Stimulated activated naive B cell treated with anti-CD40 and anti-IgM and Interleukin-4, amounts not matched to agents 10 μg/mL and 1 μg/mL and 100 μg/mL, for 72 hours (primary cell): ENCODE measurements around the gene ZDHHC20.
A peak's percentile ranks its signal among the peaks of the same experiment; 100 is the strongest.

ENCODE experiments used
- ATAC-seq, 2 donors: fragments of 150-1000 bp; cut with Tn5 transposase; replicated peaks; 2 replicates each; pipeline ENCODE4 v1.10.0; 2021; ENCODE audit warnings: moderate library complexity in 1 of 2
- DNase-seq: peaks from one replicate; pipeline ENCODE4 v3.0.0; 2021
- H3K27ac Mint-ChIP-seq: one replicate; pipeline ENCODE4 v1.8.0; 2022; ENCODE audit warnings: mild to moderate bottlenecking, mixed read lengths
- H3K27me3 Mint-ChIP-seq, 2 donors: one replicate each; pipeline ENCODE4 v1.8.0; 2022; ENCODE audit warnings: mixed read lengths in 2 of 2
- H3K36me3 Mint-ChIP-seq, 2 donors: one replicate each; pipeline ENCODE4 v1.8.0; 2022; ENCODE audit warnings: mixed read lengths in 2 of 2, mild to moderate bottlenecking in 1 of 2
- H3K4me1 Mint-ChIP-seq, 2 donors: one replicate each; pipeline ENCODE4 v1.8.0; 2022; ENCODE audit warnings: mixed read lengths in 2 of 2, mild to moderate bottlenecking in 1 of 2
- H3K4me3 Mint-ChIP-seq, 2 donors: one replicate each; pipeline ENCODE4 v1.8.0; 2022; ENCODE audit warnings: mild to moderate bottlenecking in 2 of 2, mixed read lengths in 2 of 2, moderate library complexity in 1 of 2
- H3K9me3 Mint-ChIP-seq, 2 donors: one replicate each; pipeline ENCODE4 v1.8.0; 2022; ENCODE audit warnings: mixed read lengths in 2 of 2, mild to moderate bottlenecking in 1 of 2

Gene ZDHHC20

GRCh38 chr13:21364357-21364756, 94.7 kb downstream of the ZDHHC20 start:
- no peaks in the 10 kb centered on the region for H3K27me3 Mint-ChIP-seq
- H3K4me1 Mint-ChIP-seq = no peaks in the 10 kb centered on the region
- no peaks in the 10 kb centered on the region for H3K36me3 Mint-ChIP-seq
- no peak overlapping the region for H3K4me3 Mint-ChIP-seq
- no peak overlapping the region for H3K27ac Mint-ChIP-seq
- H3K9me3 Mint-ChIP-seq = peaks cover 0 to 3% of the 10 kb centered on the region in 2 donors
- ATAC-seq = no peak
- no peak for DNase-seq

DNA sequence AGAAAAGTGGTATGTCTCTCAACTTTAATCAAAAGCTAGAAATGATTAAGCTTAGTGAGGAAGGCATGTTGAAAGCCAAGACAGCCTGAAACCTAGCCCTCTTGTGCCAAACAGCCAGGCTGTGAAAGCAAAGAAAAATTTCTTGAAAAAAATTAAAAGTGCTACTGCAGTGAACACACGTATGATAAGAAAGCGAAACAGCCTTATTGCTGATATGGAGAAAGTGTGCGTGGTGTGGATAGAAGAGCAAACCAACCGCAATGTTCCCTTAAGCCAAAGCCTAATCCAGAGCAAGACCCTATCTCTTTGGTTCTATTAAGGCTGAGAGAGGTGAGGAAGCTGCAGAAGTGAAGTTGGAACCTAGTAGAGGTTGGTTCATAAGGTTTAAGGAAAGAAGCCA, 96.4 kb downstream of the ZDHHC20 start:
- DNase-seq = no peak
- ATAC-seq = no peak
- peaks cover 0 to 3% of the 10 kb centered on the region in 2 donors for H3K9me3 Mint-ChIP-seq
- no peak overlapping the region for H3K4me3 Mint-ChIP-seq
- no peak overlapping the region for H3K27ac Mint-ChIP-seq
- H3K27me3 Mint-ChIP-seq = no peaks in the 10 kb centered on the region
- H3K4me1 Mint-ChIP-seq = no peaks in the 10 kb centered on the region
- no peaks in the 10 kb centered on the region for H3K36me3 Mint-ChIP-seq

DNA sequence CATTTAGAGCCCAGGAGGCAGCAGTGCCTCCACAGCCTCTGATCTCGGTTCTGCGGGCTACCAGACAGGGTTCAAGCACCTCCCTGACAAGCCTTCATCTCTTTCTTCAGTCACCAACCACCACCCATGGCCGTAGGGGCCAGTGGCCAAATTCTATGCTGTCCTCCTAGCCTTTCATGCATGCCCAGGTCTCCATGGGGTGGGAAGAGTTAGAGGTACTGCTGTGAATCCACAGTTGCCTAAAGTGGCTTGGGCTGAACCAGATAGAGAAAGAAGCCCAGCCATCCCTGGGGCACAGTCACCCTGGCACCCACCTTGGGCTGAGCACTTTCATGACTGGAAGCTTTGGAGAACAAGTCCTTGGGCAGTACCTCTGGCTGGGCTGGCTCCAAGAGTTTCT, 97.4 kb downstream of the ZDHHC20 start:
- Mint-ChIP-seq H3K4me3 (no peak overlapping the region), H3K27me3 (no peaks in the 10 kb centered on the region), H3K27ac (no peak overlapping the region), H3K4me1 (no peaks in the 10 kb centered on the region), H3K9me3 (peaks cover 0 to 3% of the 10 kb centered on the region in 2 donors), H3K36me3 (no peaks in the 10 kb centered on the region)
- ATAC-seq (no peak), DNase-seq (no peak)

- H3K4me3 Mint-ChIP-seq = no peak overlapping the region
- no peak overlapping the region for H3K27ac Mint-ChIP-seq
- DNase-seq = no peak
- peaks cover 0 to 2% of the 10 kb centered on the region in 2 donors for H3K36me3 Mint-ChIP-seq
- H3K9me3 Mint-ChIP-seq = peaks cover 0 to 3% of the 10 kb centered on the region in 2 donors
- no peaks in the 10 kb centered on the region for H3K27me3 Mint-ChIP-seq
- no peak for ATAC-seq
- no peaks in the 10 kb centered on the region for H3K4me1 Mint-ChIP-seq
These were observed 98.0 kb downstream of the ZDHHC20 start for GRCh38 chr13:21361123-21361522.

GRCh38 chr13:21360463-21360862, 98.6 kb downstream of the ZDHHC20 start:
- no peak for ATAC-seq
- Mint-ChIP-seq H3K27ac (no peak overlapping the region), H3K4me3 (no peak overlapping the region), H3K36me3 (peaks cover 0 to 2% of the 10 kb centered on the region in 2 donors), H3K9me3 (peaks cover 0 to 3% of the 10 kb centered on the region in 2 donors), H3K4me1 (no peaks in the 10 kb centered on the region), H3K27me3 (no peaks in the 10 kb centered on the region)
- no peak for DNase-seq

GRCh38 chr13:21359855-21360254, 99.2 kb downstream of the ZDHHC20 start:
- DNase-seq (no peak), ATAC-seq (no peak)
- H3K27me3 Mint-ChIP-seq = no peaks in the 10 kb centered on the region
- H3K4me1 Mint-ChIP-seq = no peaks in the 10 kb centered on the region
- no peak overlapping the region for H3K27ac Mint-ChIP-seq
- peaks cover under 1 to 2% of the 10 kb centered on the region in 2 donors for H3K36me3 Mint-ChIP-seq
- peaks cover 0 to 3% of the 10 kb centered on the region in 2 donors for H3K9me3 Mint-ChIP-seq
- H3K4me3 Mint-ChIP-seq = no peak overlapping the region

DNA sequence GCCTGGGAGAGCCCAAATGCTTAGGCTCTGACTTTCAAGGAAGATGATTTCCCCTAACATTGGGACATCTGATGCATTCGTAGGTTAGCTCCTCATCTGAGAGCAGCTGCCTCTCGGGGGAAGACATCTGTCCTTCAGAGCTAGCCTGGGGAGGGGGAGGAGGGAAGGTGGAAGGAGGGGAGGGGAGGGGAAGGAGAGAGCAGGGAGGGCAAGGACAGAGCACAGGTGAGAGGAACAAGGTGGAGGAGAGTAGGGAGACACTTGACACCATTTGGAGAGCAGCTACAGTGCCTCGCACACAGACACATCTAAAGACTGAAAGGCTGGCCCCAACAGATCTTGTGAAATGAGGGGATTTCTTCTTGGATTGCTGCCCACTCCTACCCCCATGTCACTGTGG, 103.8 kb downstream of the ZDHHC20 start:
- no peaks in the 10 kb centered on the region for H3K27me3 Mint-ChIP-seq
- H3K9me3 Mint-ChIP-seq = no peaks in the 10 kb centered on the region
- H3K36me3 Mint-ChIP-seq = peaks cover 2 to 9% of the 10 kb centered on the region in 2 donors
- ATAC-seq (no peak), DNase-seq (no peak)
- H3K4me3 Mint-ChIP-seq = no peak overlapping the region
- no peaks in the 10 kb centered on the region for H3K4me1 Mint-ChIP-seq
- no peak overlapping the region for H3K27ac Mint-ChIP-seq

DNA sequence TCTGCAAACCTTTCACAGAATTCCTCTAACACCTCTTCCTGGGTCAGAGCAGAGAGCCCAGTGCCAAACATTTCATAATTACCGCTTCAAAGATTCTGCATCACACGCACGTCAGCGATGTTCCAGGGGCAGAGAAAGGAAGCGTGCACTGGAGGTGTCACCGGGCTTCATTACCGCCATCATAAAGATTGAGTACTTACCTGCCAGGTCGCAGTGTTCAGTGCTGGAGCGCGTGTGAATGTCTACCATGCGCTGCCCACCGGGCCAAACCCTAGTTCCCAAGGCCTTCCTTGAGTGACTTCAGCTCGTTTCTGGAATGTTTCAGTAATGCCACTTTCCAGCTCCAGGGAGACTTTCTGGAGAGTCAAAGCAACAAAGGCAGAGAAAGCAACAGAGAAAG, 104.4 kb downstream of the ZDHHC20 start:
- ATAC-seq (no peak), DNase-seq (no peak)
- H3K4me1 Mint-ChIP-seq = no peaks in the 10 kb centered on the region
- no peak overlapping the region for H3K4me3 Mint-ChIP-seq
- H3K27ac Mint-ChIP-seq = no peak overlapping the region
- peaks cover 2 to 9% of the 10 kb centered on the region in 2 donors for H3K36me3 Mint-ChIP-seq
- no peaks in the 10 kb centered on the region for H3K27me3 Mint-ChIP-seq
- no peaks in the 10 kb centered on the region for H3K9me3 Mint-ChIP-seq

DNA sequence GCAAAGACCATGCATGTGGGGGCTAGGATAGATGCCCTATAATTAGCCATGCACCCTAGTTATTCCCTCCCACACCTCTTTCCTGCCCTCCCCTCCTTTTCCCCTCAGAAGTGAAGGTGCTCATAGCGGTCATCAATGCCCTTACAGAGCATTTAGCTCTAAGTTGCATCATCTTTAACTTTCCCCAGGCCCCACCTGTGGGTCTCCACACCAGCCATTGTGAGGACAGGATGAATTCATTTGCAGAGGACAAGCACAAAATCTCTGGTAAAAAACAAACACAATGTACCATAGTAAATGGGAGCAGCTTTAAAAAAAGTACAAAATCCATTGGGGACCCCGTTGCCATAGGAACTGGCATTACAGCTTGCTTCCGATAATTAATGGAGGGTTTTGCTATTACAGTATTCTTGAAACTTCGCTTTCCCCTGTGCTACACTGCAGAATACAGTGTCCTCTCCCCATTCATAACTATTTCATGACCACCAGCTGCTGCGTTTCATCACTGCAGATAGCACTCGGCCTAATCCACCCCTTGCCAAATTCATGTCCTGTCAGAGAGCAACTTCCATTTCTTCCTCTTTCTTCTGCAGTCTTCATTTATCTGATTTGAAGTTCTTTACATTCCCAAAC, 110.5 kb downstream of the ZDHHC20 start:
- H3K4me3 Mint-ChIP-seq = no peak overlapping the region
- no peaks in the 10 kb centered on the region for H3K27me3 Mint-ChIP-seq
- ATAC-seq (no peak), DNase-seq (no peak)
- peaks cover 0 to 15% of the 10 kb centered on the region in 2 donors for H3K4me1 Mint-ChIP-seq
- no peaks in the 10 kb centered on the region for H3K36me3 Mint-ChIP-seq
- H3K27ac Mint-ChIP-seq = no peak overlapping the region
- no peaks in the 10 kb centered on the region for H3K9me3 Mint-ChIP-seq

DNA sequence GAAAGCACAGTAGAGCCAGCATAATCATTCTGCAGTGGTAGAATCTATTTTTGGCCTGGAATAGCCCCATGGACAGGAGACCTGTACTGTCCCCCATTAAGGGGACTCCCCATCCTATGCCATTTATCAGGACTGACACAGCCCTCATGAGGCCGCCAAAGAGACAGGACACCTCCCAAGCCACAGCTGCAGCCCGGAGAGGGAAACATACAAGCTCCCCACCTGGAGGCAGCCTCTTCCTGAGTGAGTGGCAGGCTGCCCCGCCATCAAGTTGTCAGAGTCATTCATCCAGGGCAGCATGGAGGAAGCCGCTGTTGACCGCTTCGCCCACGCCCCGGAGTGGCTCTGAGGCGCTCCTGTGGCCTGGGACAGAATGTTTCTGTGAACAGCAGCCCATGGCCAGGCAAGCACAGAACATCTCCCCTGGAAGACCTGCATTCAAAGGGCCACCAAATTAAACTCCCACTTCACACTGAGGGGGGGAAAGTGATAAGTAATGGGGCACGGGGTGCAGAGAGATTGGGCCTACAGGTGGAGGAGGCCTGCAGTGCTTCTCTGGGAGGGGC, 111.3 kb downstream of the ZDHHC20 start:
- H3K27me3 Mint-ChIP-seq = no peaks in the 10 kb centered on the region
- H3K9me3 Mint-ChIP-seq = no peaks in the 10 kb centered on the region
- no peak overlapping the region for H3K4me3 Mint-ChIP-seq
- H3K27ac Mint-ChIP-seq = no peak overlapping the region
- DNase-seq (no peak), ATAC-seq (no peak)
- peaks cover 0 to 15% of the 10 kb centered on the region in 2 donors for H3K4me1 Mint-ChIP-seq
- no peaks in the 10 kb centered on the region for H3K36me3 Mint-ChIP-seq

GRCh38 chr13:21344662-21345176, 114.4 kb downstream of the ZDHHC20 start:
- Mint-ChIP-seq H3K27me3 (no peaks in the 10 kb centered on the region), H3K27ac (peak overlapping the region; percentile 47), H3K4me3 (peak overlapping the region in 1 of 2 donors; percentile 46), H3K36me3 (no peaks in the 10 kb centered on the region), H3K4me1 (peaks cover 0 to 15% of the 10 kb centered on the region in 2 donors), H3K9me3 (no peaks in the 10 kb centered on the region)
- ATAC-seq (peak; percentile 48 to 65), DNase-seq (no peak)

- Mint-ChIP-seq H3K4me3 (no peak overlapping the region), H3K9me3 (no peaks in the 10 kb centered on the region)
These were observed 115.4 kb downstream of the ZDHHC20 start for GRCh38 chr13:21343659-21344058.

GRCh38 chr13:21342699-21343442, 116.2 kb downstream of the ZDHHC20 start:
- peaks cover 0 to 15% of the 10 kb centered on the region in 2 donors for H3K4me1 Mint-ChIP-seq
- DNase-seq (no peak), ATAC-seq (no peak)
- no peak overlapping the region for H3K27ac Mint-ChIP-seq
- H3K27me3 Mint-ChIP-seq = no peaks in the 10 kb centered on the region
- H3K9me3 Mint-ChIP-seq = no peaks in the 10 kb centered on the region
- no peak overlapping the region for H3K4me3 Mint-ChIP-seq
- H3K36me3 Mint-ChIP-seq = no peaks in the 10 kb centered on the region

More at GRCh38 chr13:21343659-21344058, 115.4 kb downstream of the ZDHHC20 start:
- Mint-ChIP-seq H3K4me1 (peaks cover 0 to 15% of the 10 kb centered on the region in 2 donors), H3K27me3 (no peaks in the 10 kb centered on the region), H3K36me3 (no peaks in the 10 kb centered on the region), H3K27ac (no peak overlapping the region)
- DNase-seq = no peak
- no peak for ATAC-seq

DNA sequence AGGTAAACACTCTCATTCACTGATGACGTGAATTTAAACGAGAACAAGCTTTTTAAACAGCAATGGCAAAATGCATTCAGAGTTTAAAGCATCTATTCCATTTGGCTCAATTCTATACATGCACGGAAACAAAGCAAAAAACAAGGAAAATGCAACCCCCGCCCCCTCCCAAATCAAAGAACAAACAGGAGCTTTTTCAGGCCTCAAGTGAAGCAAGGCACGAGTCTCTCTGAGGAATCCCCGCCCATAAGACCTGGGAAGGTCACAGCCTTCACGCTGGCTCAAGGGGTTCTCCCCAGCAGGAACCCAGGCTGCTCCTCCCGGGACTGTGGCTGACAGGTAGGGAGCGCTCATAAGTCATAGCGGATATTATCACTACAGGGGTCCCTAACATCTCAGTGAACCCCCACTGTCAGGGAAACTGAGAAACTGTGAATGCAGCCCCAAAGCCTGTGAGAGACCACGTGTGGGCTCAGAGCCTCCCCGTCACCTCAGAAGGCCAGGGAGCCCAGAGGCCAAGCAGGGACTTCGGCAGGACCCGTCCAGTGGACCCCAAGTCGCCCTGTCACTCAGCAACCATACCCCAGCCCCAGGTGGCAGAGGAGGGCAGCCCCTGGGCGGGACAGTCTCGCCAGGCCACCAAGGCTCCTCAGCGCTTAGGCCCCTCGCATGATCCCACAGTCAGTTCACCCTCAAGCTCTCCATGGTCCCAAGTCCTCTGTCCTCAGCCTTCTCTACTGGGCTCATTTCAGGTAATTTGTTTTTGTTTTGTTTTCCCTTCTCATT, 117.3 kb downstream of the ZDHHC20 start:
- ATAC-seq (no peak), DNase-seq (no peak)
- peaks cover 0 to 15% of the 10 kb centered on the region in 2 donors for H3K4me1 Mint-ChIP-seq
- no peak overlapping the region for H3K4me3 Mint-ChIP-seq
- no peaks in the 10 kb centered on the region for H3K9me3 Mint-ChIP-seq
- H3K36me3 Mint-ChIP-seq = no peaks in the 10 kb centered on the region
- H3K27me3 Mint-ChIP-seq = no peaks in the 10 kb centered on the region
- H3K27ac Mint-ChIP-seq = no peak overlapping the region
